Measurements from ENCODE around the gene COL8A1.

GRCh38 chr3:99626417-99626788 is 12.0 kb upstream of the COL8A1 start:
- TF ChIP-seq CTCF (IDR thresholded peaks at IDR 0.05; ENCODE audit: low read depth, low read length) (no peak), EZH2phosphoT487 (IDR thresholded peaks at IDR 0.05; ENCODE audit: low read depth) (no peak)
